HEK293 (cell line): Measurements from ENCODE around the gene C11orf98.

Source experiments
- CTCF ChIA-PET: fragments of 350-600 bp; formaldehyde crosslinking; extraction: SDS; loops from one replicate; lab custom pipeline; 2021; ENCODE audit warnings: antibody characterized with exemption; lab: Yijun Ruan, JAX
- POLR2A ChIA-PET: fragments of 300-600 bp; formaldehyde crosslinking; extraction: SDS; loops from one replicate; lab custom pipeline; 2020; ENCODE audit warnings: antibody characterized with exemption, inconsistent platforms; lab: Yijun Ruan, JAX
- H3K27ac ChIP-seq: fragments of 200-500 bp; sonication (Bioruptor generic); 2 replicates; pipeline ENCODE4 v1.5.1; 2014; ENCODE audit warnings: low read depth, low read length, control low read depth, inconsistent platforms; ENCODE audit errors: extremely low read depth
- H3K36me3 ChIP-seq, 2 experiments: fragments of 200-500 bp in 1 of 2; sonication (Bioruptor generic) in 1 of 2; 1 replicate in 1 of 2; 2 replicates in 1 of 2; pipeline ENCODE4 v1.5.1; 2014 to 2017; ENCODE audit warnings: inconsistent platforms in 2 of 2, low read length in 2 of 2; ENCODE audit not compliant: control insufficient read depth in 2 of 2, insufficient read depth in 1 of 2
- H3K4me1 ChIP-seq: fragments of 200-500 bp; sonication (Bioruptor generic); 2 replicates; pipeline ENCODE4 v1.5.1; 2014; ENCODE audit warnings: mild to moderate bottlenecking, low read length, inconsistent platforms; ENCODE audit not compliant: control insufficient read depth, insufficient read depth
- H3K4me3 ChIP-seq: 2 replicates; pipeline ENCODE4 v1.5.1; 2011; ENCODE audit warnings: low read depth, mild to moderate bottlenecking, control low read depth, low read length, moderate library complexity
- H3K9me3 ChIP-seq: fragments of 200-500 bp; sonication (Bioruptor generic); 2 replicates; pipeline ENCODE4 v1.5.1; 2014; ENCODE audit warnings: low read depth, low read length, inconsistent platforms; ENCODE audit not compliant: control insufficient read depth, insufficient read depth
- AEBP2 ChIP-seq: fragments of 450-650 bp; formaldehyde crosslinking; IDR thresholded peaks from 2 replicates; pipeline ENCODE4 v1.5.1; 2016; ENCODE audit warnings: missing biosample characterization, missing genetic modification characterization, borderline replicate concordance
- MEIS1 ChIP-seq: sonication (generic); formaldehyde crosslinking; IDR thresholded peaks from 2 replicates; pipeline ENCODE4 v1.8.1; 2022; ENCODE audit warnings: missing genetic modification reagents, mild to moderate bottlenecking, borderline replicate concordance
- OSR2 ChIP-seq: fragments of 450-650 bp; formaldehyde crosslinking; IDR thresholded peaks from 2 replicates; pipeline ENCODE4 v1.5.1; 2016; ENCODE audit warnings: missing biosample characterization, missing genetic modification characterization
- PBX3 ChIP-seq: sonication (generic); formaldehyde crosslinking; IDR thresholded peaks from 2 replicates; pipeline ENCODE4 v1.8.1; 2022; ENCODE audit warnings: mild to moderate bottlenecking, moderate library complexity, missing genetic modification reagents
- ZBTB48 ChIP-seq: fragments of 450-650 bp; formaldehyde crosslinking; IDR thresholded peaks from 2 replicates; pipeline ENCODE4 v1.5.1; 2016; ENCODE audit warnings: missing biosample characterization, missing genetic modification characterization
- ZFP41 ChIP-seq: fragments of 450-650 bp; formaldehyde crosslinking; IDR thresholded peaks from 2 replicates; pipeline ENCODE4 v1.5.1; 2016; ENCODE audit warnings: missing biosample characterization, missing genetic modification characterization, borderline replicate concordance
- ZNF138 ChIP-seq: fragments of 450-650 bp; formaldehyde crosslinking; IDR thresholded peaks from 2 replicates; pipeline ENCODE4 v1.5.1; 2016; ENCODE audit warnings: missing biosample characterization, missing genetic modification characterization, borderline replicate concordance
- ZNF140 ChIP-seq: fragments of 450-650 bp; formaldehyde crosslinking; IDR thresholded peaks from 2 replicates; pipeline ENCODE4 v1.5.1; 2016; ENCODE audit warnings: missing biosample characterization, missing genetic modification characterization
- ZNF16 ChIP-seq: fragments of 450-650 bp; formaldehyde crosslinking; IDR thresholded peaks from 2 replicates; pipeline ENCODE4 v1.5.1; 2016; ENCODE audit warnings: low read depth, missing biosample characterization, missing genetic modification characterization
- ZNF324 ChIP-seq: fragments of 450-650 bp; formaldehyde crosslinking; IDR thresholded peaks from 2 replicates; pipeline ENCODE4 v1.5.1; 2016; ENCODE audit warnings: missing biosample characterization, missing genetic modification characterization
- ZNF335 ChIP-seq: fragments of 450-650 bp; formaldehyde crosslinking; conservative IDR thresholded peaks from 2 replicates; pipeline ENCODE4 v1.5.1; 2016; ENCODE audit warnings: missing biosample characterization, missing genetic modification characterization
- ZNF341 ChIP-seq: fragments of 450-650 bp; formaldehyde crosslinking; IDR thresholded peaks from 2 replicates; pipeline ENCODE4; 2016; ENCODE audit warnings: low read depth, missing biosample characterization, missing genetic modification characterization
- ZNF350 ChIP-seq: fragments of 450-650 bp; formaldehyde crosslinking; IDR thresholded peaks from 2 replicates; pipeline ENCODE4 v1.5.0; 2017; ENCODE audit warnings: missing biosample characterization, mild to moderate bottlenecking, missing genetic modification characterization
- ZNF518A ChIP-seq: fragments of 450-650 bp; formaldehyde crosslinking; conservative IDR thresholded peaks from 2 replicates; pipeline ENCODE4 v1.5.1; 2016; ENCODE audit warnings: low read depth, missing biosample characterization, missing genetic modification characterization
- ZNF560 ChIP-seq: fragments of 450-650 bp; formaldehyde crosslinking; IDR thresholded peaks from 2 replicates; pipeline ENCODE4 v1.5.1; 2017; ENCODE audit warnings: missing biosample characterization, missing genetic modification characterization, borderline replicate concordance
- ZNF585B ChIP-seq: fragments of 450-650 bp; formaldehyde crosslinking; IDR thresholded peaks from 2 replicates; pipeline ENCODE4 v1.5.1; 2016; ENCODE audit warnings: missing biosample characterization, missing genetic modification characterization
- ZNF596 ChIP-seq: fragments of 450-650 bp; IDR thresholded peaks from 2 replicates; pipeline ENCODE4 v1.5.0; 2018; ENCODE audit warnings: missing biosample characterization, mild to moderate bottlenecking, missing genetic modification characterization, moderate library complexity
- ZNF623 ChIP-seq: fragments of 450-650 bp; formaldehyde crosslinking; IDR thresholded peaks from 2 replicates; pipeline ENCODE4 v1.5.1; 2016; ENCODE audit warnings: missing biosample characterization, missing genetic modification characterization
- ZNF629 ChIP-seq: fragments of 450-650 bp; formaldehyde crosslinking; IDR thresholded peaks from 2 replicates; pipeline ENCODE4 v1.5.1; 2017; ENCODE audit warnings: missing biosample characterization, missing genetic modification characterization
- ZNF768 ChIP-seq: fragments of 450-650 bp; formaldehyde crosslinking; IDR thresholded peaks from 2 replicates; pipeline ENCODE4 v1.5.1; 2018; ENCODE audit warnings: missing biosample characterization, mild to moderate bottlenecking, missing genetic modification characterization
- ZNF776 ChIP-seq: fragments of 450-650 bp; formaldehyde crosslinking; IDR thresholded peaks from 2 replicates; pipeline ENCODE4 v1.5.0; 2017; ENCODE audit warnings: missing biosample characterization, missing genetic modification characterization, borderline replicate concordance

Gene C11orf98

GRCh38 chr11:62627713-62628112 lies 37.3 kb downstream of the C11orf98 start:
- CTCF ChIA-PET, result interaction anchor here (1.2 kb wide), 1 partner anchor 16 kb away, joined by 6 read pairs; no protein-coding TSS in a partner anchor
- TF ChIP-seq ZNF776 (tag by site-specific recombination), result no peak
- no peak for TF ChIP-seq ZNF560
- no peak for TF ChIP-seq ZNF140 (tag by site-specific recombination)
- TF ChIP-seq ZNF350 (tag by site-specific recombination), result no peak
- TF ChIP-seq ZNF596 (tag by site-specific recombination), result no peak
- no peak for TF ChIP-seq ZNF138 (tag by site-specific recombination)
- TF ChIP-seq ZFP41, result no peak
- no peak for TF ChIP-seq ZNF16 (tag by site-specific recombination)
- H3K36me3 ChIP-seq, result peaks cover 19 to 81% of the 10 kb centered on the region in 2 experiments
- no peaks in the 10 kb centered on the region for H3K4me1 ChIP-seq
- H3K9me3 ChIP-seq, result no peaks in the 10 kb centered on the region
- H3K27ac ChIP-seq, result no peak overlapping the region
- POLR2A ChIA-PET, result interaction anchor here (0.6 to 1.2 kb wide), 2 partner anchors 28 to 37 kb away, joined by 5 read pairs; partner anchors contain the start of gene TUT1
- no peak overlapping the region for H3K4me3 ChIP-seq

GRCh38 chr11:62622476-62623089 lies 42.4 kb downstream of the C11orf98 start:
- no peaks in the 10 kb centered on the region for H3K4me1 ChIP-seq
- peak overlapping the region; percentile 40 for H3K27ac ChIP-seq
- CTCF ChIA-PET, result interaction anchor here (0.6 to 2.5 kb wide), 3 partner anchors 12 to 63 kb away, joined by 3 to 18 read pairs (median 6); no protein-coding TSS in a partner anchor
- H3K36me3 ChIP-seq, result peaks cover 5 to 37% of the 10 kb centered on the region in 2 experiments
- no peak overlapping the region for H3K4me3 ChIP-seq
- no peak for TF ChIP-seq MEIS1 (CRISPR knock-in tag)
- TF ChIP-seq ZNF335 (tag by site-specific recombination), result peak; percentile 9
- TF ChIP-seq, all 188 proteins: peak for 1
- POLR2A ChIA-PET, result interaction anchor here (0.6 to 6.0 kb wide), 29 partner anchors 9 to 233 kb away, joined by 3 to 109 read pairs (median 5); partner anchors contain the start of genes C11orf98, CSKMT, EEF1G and EML3
- H3K9me3 ChIP-seq, result no peaks in the 10 kb centered on the region

GRCh38 chr11:62621567-62622470 lies 43.2 kb downstream of the C11orf98 start, which contains the start of gene B3GAT3:
Gene B3GAT3 (minus strand): TSS chr11:62621986. CDS start chr11:62621947, 39 bp downstream.
- ChIA-PET CTCF (interaction anchor here (0.6 to 2.5 kb wide), 7 partner anchors 11 to 249 kb away, joined by 3 to 18 read pairs (median 3); no protein-coding TSS in a partner anchor), POLR2A (interaction anchor here (0.6 to 6.0 kb wide), 28 partner anchors 9 to 234 kb away, joined by 3 to 109 read pairs (median 5); partner anchors contain the start of genes C11orf98, CSKMT, EEF1G and EML3)
- peak within 1 kb of the TSS; percentile 80 for H3K27ac ChIP-seq
- H3K36me3 ChIP-seq, result peaks cover 4 to 36% of the 10 kb centered on the region in 2 experiments
- H3K4me1 ChIP-seq, result no peaks in the 10 kb centered on the region
- no peaks in the 10 kb centered on the region for H3K9me3 ChIP-seq
- H3K4me3 ChIP-seq, result peak within 1 kb of the TSS; percentile 71
- no peak for TF ChIP-seq ZNF623
- 0 out of 2 replicates have a peak, but pooled peaks have one; percentile 65 for TF ChIP-seq PBX3 (CRISPR knock-in tag)
- TF ChIP-seq AEBP2 (tag by site-specific recombination), result no peak
- TF ChIP-seq OSR2 (tag by site-specific recombination), result peak; percentile 35; the same call in 1 of the 2 replicates
- no peak for TF ChIP-seq ZNF585B (tag by site-specific recombination)
- TF ChIP-seq ZNF629 (tag by site-specific recombination), result peak; percentile 95
- no peak for TF ChIP-seq ZBTB48 (tag by site-specific recombination)
- TF ChIP-seq ZNF518A (tag by site-specific recombination), result peak; percentile 93
- 0 out of 2 replicates have a peak, but pooled peaks have one; percentile 47 for TF ChIP-seq ZNF324 (tag by site-specific recombination)
- no peak for TF ChIP-seq ZNF768 (tag by site-specific recombination)
- peak; percentile 97 for TF ChIP-seq ZNF341
